Mucosa of descending colon (tissue), 3 donors: Measurements from ENCODE around the gene ZEB2. TPM values are rescaled to one million over a fixed set of nuclear protein-coding genes. Genes with fewer than 3 reads are reported as not detected.
"Not testable (repeated sequence)": the region's sequence is repeated elsewhere in the genome, so short reads cannot be mapped to it uniquely, and the experiment has no call there.

Source experiments
- ATAC-seq: fragments of 200-7000 bp; cut with Tn5 transposase; one replicate; pipeline ENCODE4 v1.9.1; 2020; ENCODE audit warnings: mild to moderate bottlenecking, moderate library complexity
- DNase-seq, 3 donors: peaks; one replicate each; pipeline ENCODE4 v3.0.0-alpha.2; 2020
- H3K36me3 ChIP-seq: fragments of 200-600 bp; one replicate; pipeline ENCODE4 v1.8.0; 2021; ENCODE audit warnings: low read depth, mild to moderate bottlenecking
- H3K4me1 ChIP-seq: fragments of 200-600 bp; one replicate; pipeline ENCODE4 v1.8.0; 2021; ENCODE audit warnings: low read depth, mild to moderate bottlenecking
- H3K4me3 ChIP-seq: fragments of 200-600 bp; one replicate; pipeline ENCODE4 v1.8.0; 2021; ENCODE audit warnings: mild to moderate bottlenecking
- H3K9me3 ChIP-seq: fragments of 200-600 bp; one replicate; pipeline ENCODE4 v1.8.0; 2021; ENCODE audit warnings: mild to moderate bottlenecking
- intact Hi-C, 2 donors: fragments of 100-400 bp; cut with DNase I in 1 of 2; cut with micrococcal nuclease in 1 of 2; formaldehyde crosslinking; loops; one replicate each; pipeline versions ENCODE4 v1.11.0 to v1.11.1; 2022; cut with DNase I, micrococcal nuclease
- total RNA-seq, 3 donors: library from RNA; stranded (reverse); fragmentation: NEBNext Ultra II Directional in 2 of 3; extraction: Animal tissue kit (Norgen Biotek cat#: 25700) in 2 of 3; gene quantifications; one replicate each; pipeline versions ENCODE4 v1.2.1 to v1.2.4, GENCODE V29; 2021 to 2023
- TF ChIP-seq, protein P1 (sequence below): fragments of 200-600 bp; IDR thresholded peaks from one replicate; pipeline ENCODE4 v1.8.0; 2022; ENCODE audit warnings: antibody characterized with exemption, mild to moderate bottlenecking
- donor health status: DM: no; HTN: no; CAD: no; lungs with moderate emphysema.
- donor health status: DM: no; HTN: no; CAD: no.
- donor health status: DM: no; HTN: yes; CAD: no.

Gene ZEB2
- total RNA-seq, 3 donors from 2014 or later = 19.0 to 80.1 (median 48.6) TPM

- intact Hi-C loops = no loop called here
- Histone ChIP-seq H3K9me3 (no peaks in the 10 kb centered on the region), H3K36me3 (no peaks in the 10 kb centered on the region), H3K4me3 (no peak overlapping the region), H3K4me1 (peaks cover 7% of the 10 kb centered on the region)
- TF ChIP-seq, protein P1, sequence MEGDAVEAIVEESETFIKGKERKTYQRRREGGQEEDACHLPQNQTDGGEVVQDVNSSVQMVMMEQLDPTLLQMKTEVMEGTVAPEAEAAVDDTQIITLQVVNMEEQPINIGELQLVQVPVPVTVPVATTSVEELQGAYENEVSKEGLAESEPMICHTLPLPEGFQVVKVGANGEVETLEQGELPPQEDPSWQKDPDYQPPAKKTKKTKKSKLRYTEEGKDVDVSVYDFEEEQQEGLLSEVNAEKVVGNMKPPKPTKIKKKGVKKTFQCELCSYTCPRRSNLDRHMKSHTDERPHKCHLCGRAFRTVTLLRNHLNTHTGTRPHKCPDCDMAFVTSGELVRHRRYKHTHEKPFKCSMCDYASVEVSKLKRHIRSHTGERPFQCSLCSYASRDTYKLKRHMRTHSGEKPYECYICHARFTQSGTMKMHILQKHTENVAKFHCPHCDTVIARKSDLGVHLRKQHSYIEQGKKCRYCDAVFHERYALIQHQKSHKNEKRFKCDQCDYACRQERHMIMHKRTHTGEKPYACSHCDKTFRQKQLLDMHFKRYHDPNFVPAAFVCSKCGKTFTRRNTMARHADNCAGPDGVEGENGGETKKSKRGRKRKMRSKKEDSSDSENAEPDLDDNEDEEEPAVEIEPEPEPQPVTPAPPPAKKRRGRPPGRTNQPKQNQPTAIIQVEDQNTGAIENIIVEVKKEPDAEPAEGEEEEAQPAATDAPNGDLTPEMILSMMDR = no peak
- ATAC-seq (peak; percentile 49), DNase-seq (no peak)
Measured at GRCh38 chr2:144366825-144367429, 153.0 kb downstream of the ZEB2 start.

- no peak overlapping the region for H3K4me3 ChIP-seq
- H3K4me1 ChIP-seq = peaks cover 7% of the 10 kb centered on the region
- no peaks in the 10 kb centered on the region for H3K36me3 ChIP-seq
- TF ChIP-seq, protein P1 = no peak
- H3K9me3 ChIP-seq = no peaks in the 10 kb centered on the region
- ATAC-seq (no peak), DNase-seq (no peak)
- intact Hi-C loops = no loop called here
Measured at GRCh38 chr2:144364944-144365738, 154.8 kb downstream of the ZEB2 start.

DNA sequence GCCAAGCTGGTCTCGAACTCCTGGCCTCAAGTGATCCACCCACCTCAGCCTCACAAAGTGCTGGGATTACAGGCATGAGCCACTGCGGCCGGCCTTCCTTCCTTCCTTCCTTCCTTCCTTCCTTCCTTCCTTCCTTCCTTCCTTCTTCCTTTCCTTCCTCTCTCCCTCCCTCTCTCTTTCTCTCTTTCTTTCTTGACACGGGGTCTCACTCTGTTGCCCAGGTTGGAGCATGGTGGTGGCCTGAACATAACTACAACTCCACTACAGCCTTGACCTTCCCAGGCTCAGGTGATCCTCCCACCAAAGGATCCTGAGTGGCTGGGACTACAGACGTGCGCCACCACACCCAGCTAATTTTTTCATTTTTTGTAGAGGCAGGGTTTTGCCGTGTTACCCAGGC is 155.7 kb downstream of the ZEB2 start:
- intact Hi-C loops, H3K36me3 ChIP-seq, H3K4me3 ChIP-seq, H3K9me3 ChIP-seq, ATAC-seq, H3K4me1 ChIP-seq, DNase-seq: not testable (repeated sequence)

DNA sequence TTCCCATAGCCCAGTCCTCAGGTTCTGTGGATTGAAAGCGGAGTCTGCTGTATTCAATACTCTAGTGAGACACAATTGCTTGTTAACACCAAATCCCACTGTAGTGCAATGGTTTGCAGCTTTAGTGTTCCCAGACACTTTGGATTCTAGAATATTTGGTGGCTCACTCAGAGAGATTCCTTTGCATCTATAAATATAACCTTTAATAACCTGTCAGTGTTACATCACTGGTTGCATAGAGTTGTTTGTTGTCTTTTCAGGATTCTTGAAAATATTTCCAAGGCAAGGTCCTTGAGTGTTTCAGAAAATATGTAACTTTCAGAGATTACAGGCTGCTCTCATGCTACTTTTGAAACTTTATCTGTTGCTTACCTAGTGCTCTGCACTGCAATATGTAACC is 157.5 kb downstream of the ZEB2 start:
- Histone ChIP-seq H3K4me3 (no peak overlapping the region), H3K36me3 (no peaks in the 10 kb centered on the region), H3K4me1 (peaks cover 5% of the 10 kb centered on the region), H3K9me3 (no peaks in the 10 kb centered on the region)
- TF ChIP-seq, protein P1 = no peak
- DNase-seq (no peak), ATAC-seq (no peak)
- intact Hi-C loops = no loop called here

GRCh38 chr2:144361742-144362141 is 158.2 kb downstream of the ZEB2 start:
- TF ChIP-seq, protein P1 = no peak
- no peak for ATAC-seq
- no peaks in the 10 kb centered on the region for H3K9me3 ChIP-seq
- H3K36me3 ChIP-seq = no peaks in the 10 kb centered on the region
- DNase-seq = no peak
- intact Hi-C loops = no loop called here
- no peaks in the 10 kb centered on the region for H3K4me1 ChIP-seq
- no peak overlapping the region for H3K4me3 ChIP-seq

DNA sequence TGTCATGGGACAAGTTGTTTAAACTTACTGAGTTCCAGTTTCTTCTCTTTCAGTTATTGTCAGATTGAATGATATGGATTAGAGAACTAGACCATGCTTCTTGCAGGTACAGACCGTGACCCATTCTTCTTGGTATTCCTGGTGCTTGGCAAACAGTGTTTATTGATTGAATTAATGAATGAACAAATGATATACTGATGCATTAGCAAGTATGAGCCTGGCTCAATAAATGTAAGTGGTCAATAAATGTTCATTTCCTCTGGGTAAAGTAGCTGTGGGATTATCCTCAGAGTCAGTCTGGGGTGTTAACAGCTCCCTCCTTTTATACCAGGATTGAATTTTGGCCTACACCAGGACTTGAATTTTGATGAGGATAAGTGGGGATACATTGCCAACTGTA is 160.2 kb downstream of the ZEB2 start:
- H3K9me3 ChIP-seq = no peaks in the 10 kb centered on the region
- ATAC-seq (no peak), DNase-seq (no peak)
- no peak overlapping the region for H3K4me3 ChIP-seq
- no peaks in the 10 kb centered on the region for H3K36me3 ChIP-seq
- TF ChIP-seq, protein P1 = no peak
- no peaks in the 10 kb centered on the region for H3K4me1 ChIP-seq
- intact Hi-C loops = no loop called here
